GM06990 (cell line): ENCODE results near the gene SATB1.

ENCODE experiments used
- DNase-seq: peaks from one replicate; pipeline ENCODE4 v3.0.0-alpha.2; 2011; ENCODE audit not compliant: insufficient read length; ENCODE audit errors: extremely low read depth
- H3K27me3 ChIP-seq: replicated peaks from 2 replicates; pipeline ENCODE4 v1.6.0; 2011; ENCODE audit warnings: low read length; ENCODE audit not compliant: control insufficient read depth, insufficient read depth
- H3K36me3 ChIP-seq: 2 replicates; pipeline ENCODE4 v1.5.1; 2011; ENCODE audit warnings: low read length; ENCODE audit not compliant: control insufficient read depth, insufficient read depth
- H3K4me3 ChIP-seq: replicated peaks from 2 replicates; pipeline ENCODE4 v1.5.1; 2011; ENCODE audit warnings: low read depth, mild to moderate bottlenecking, control low read depth, low read length
- CTCF ChIP-seq: IDR thresholded peaks from 2 replicates; pipeline ENCODE4 v1.5.1; 2011; ENCODE audit warnings: low read length, control low read depth, mild to moderate bottlenecking, inconsistent platforms; ENCODE audit not compliant: insufficient read depth, poor library complexity, severe bottlenecking

The SATB1 gene

GRCh38 chr3:18370672-18371071, 54.5 kb downstream of the SATB1 start:
- no peak for TF ChIP-seq CTCF
- Histone ChIP-seq H3K36me3 (no peaks in the 10 kb centered on the region), H3K4me3 (no peak overlapping the region), H3K27me3 (no peaks in the 10 kb centered on the region)
- DNase-seq = no peak

- DNase-seq = no peak
- no peaks in the 10 kb centered on the region for H3K36me3 ChIP-seq
- H3K4me3 ChIP-seq = no peak overlapping the region
- TF ChIP-seq CTCF = no peak
- H3K27me3 ChIP-seq = no peaks in the 10 kb centered on the region
Observed at GRCh38 chr3:18369551-18370185, 55.5 kb downstream of the SATB1 start.

GRCh38 chr3:18366258-18366657, 58.9 kb downstream of the SATB1 start:
- no peak overlapping the region for H3K4me3 ChIP-seq
- no peaks in the 10 kb centered on the region for H3K27me3 ChIP-seq
- no peak for TF ChIP-seq CTCF
- no peaks in the 10 kb centered on the region for H3K36me3 ChIP-seq
- no peak for DNase-seq

- Histone ChIP-seq H3K27me3 (no peaks in the 10 kb centered on the region), H3K4me3 (no peak overlapping the region), H3K36me3 (no peaks in the 10 kb centered on the region)
- DNase-seq = no peak
- no peak for TF ChIP-seq CTCF
Observed at GRCh38 chr3:18363338-18363737, 61.8 kb downstream of the SATB1 start.

- Histone ChIP-seq H3K36me3 (no peaks in the 10 kb centered on the region), H3K4me3 (no peak overlapping the region), H3K27me3 (no peaks in the 10 kb centered on the region)
- DNase-seq = no peak
- TF ChIP-seq CTCF = no peak
Observed at GRCh38 chr3:18357747-18358146, 67.4 kb downstream of the SATB1 start.

- TF ChIP-seq CTCF = no peak
- no peak for DNase-seq
- Histone ChIP-seq H3K27me3 (no peaks in the 10 kb centered on the region), H3K4me3 (no peak overlapping the region), H3K36me3 (no peaks in the 10 kb centered on the region)
Observed at GRCh38 chr3:18355832-18356231, 69.3 kb downstream of the SATB1 start.
